Adrenal gland (tissue), 12 donors: Measurements from ENCODE around the gene CGB3. TPM values are rescaled to one million over a fixed set of nuclear protein-coding genes. Genes with fewer than 3 reads are reported as not detected.
"Not testable (repeated sequence)": the region's sequence is repeated elsewhere in the genome, so short reads cannot be mapped to it uniquely, and the experiment has no call there.

Experiments
- DNase-seq, 7 donors: peaks; one replicate each; pipeline ENCODE4 v3.0.0-alpha.2; 2019 to 2020
- H3K27ac ChIP-seq, 5 donors: fragments of 200-600 bp; sonication (generic) in 4 of 5; 1 replicate in 3 of 5; 2 replicates in 2 of 5; pipeline versions ENCODE4 v1.5.1 to v1.8.0; 2016 to 2020; ENCODE audit warnings: mild to moderate bottlenecking in 1 of 5
- H3K27me3 ChIP-seq: fragments of 200-600 bp; 2 replicates; pipeline ENCODE4 v1.8.0; 2021
- H3K36me3 ChIP-seq, 2 donors: fragments of 200-600 bp; replicated peaks in 1 of 2; 1 replicate in 1 of 2; 2 replicates in 1 of 2; pipeline versions ENCODE4 v1.5.1 to v1.8.0; 2018 to 2022
- H3K4me1 ChIP-seq, 2 donors: fragments of 200-600 bp; replicated peaks in 1 of 2; 1 replicate in 1 of 2; 2 replicates in 1 of 2; pipeline versions ENCODE4 v1.5.1 to v1.8.0; 2018 to 2021
- H3K4me3 ChIP-seq, 4 donors: fragments of 200-600 bp; sonication (generic) in 3 of 4; one replicate each; pipeline ENCODE4 v1.5.1; 2016 to 2018
- H3K9me3 ChIP-seq, 3 donors: fragments of 200-600 bp; sonication (generic) in 1 of 3; replicated peaks in 1 of 3; 1 replicate in 2 of 3; 2 replicates in 1 of 3; pipeline versions ENCODE4 v1.5.1 to v1.8.0; 2016 to 2021
- CTCF ChIP-seq, 6 experiments: fragments of 450-650 bp in 4 of 6; fragments of 200-600 bp in 2 of 6; sonication (generic) in 1 of 6; IDR thresholded peaks; 1 replicate in 5 of 6; 2 replicates in 1 of 6; pipeline versions ENCODE4 v1.5.1 to v1.8.0; 2016 to 2021; ENCODE audit warnings: antibody characterized with exemption in 6 of 6, mild to moderate bottlenecking in 2 of 6, moderate library complexity in 1 of 6
- POLR2A ChIP-seq, 2 donors: fragments of 450-650 bp; IDR thresholded peaks; one replicate each; pipeline ENCODE4 v1.6.1; 2017; ENCODE audit warnings: antibody characterized with exemption in 2 of 2, mild to moderate bottlenecking in 2 of 2, moderate library complexity in 1 of 2
- WGBS, 4 donors: extraction: QIAGEN DNeasy Blood & Tissue Kit in 2 of 4; methylation state at CpG; one replicate each; pipeline versions ENCODE4 v1.1.5 to v1.1.7; 2013 to 2017; 5-methylcytosine and 5-hydroxymethylcytosine counted together
- intact Hi-C, 2 donors: fragments of 100-400 bp; cut with DNase I; formaldehyde crosslinking; loops; one replicate each; pipeline versions ENCODE4 v1.14.1 to v1.15.0; 2022 to 2023
- polyA plus RNA-seq, 3 donors: library from polyadenylated mRNA; stranded (reverse); fragments of 200-250 nt in 2 of 3; fragments of 350-450 nt in 1 of 3; fragmentation: Illumina TruSeq in 1 of 3; extraction: RNeasy Lipid Tissue Mini Kit (QIAGEN cat#74804) in 1 of 3; gene quantifications; one replicate each; pipeline ENCODE4 v1.2.3, GENCODE V29; 2013 to 2014
- total RNA-seq, 9 donors: library from RNA; depleted of rRNA in 4 of 9; stranded (reverse); fragments of >200 nt in 4 of 9; fragments of 120-200 nt in 1 of 9; fragmentation: NEBNext Ultra II Directional in 1 of 9; extraction: Animal tissue kit (Norgen Biotek cat#: 25700) in 1 of 9; gene quantifications; one replicate each; pipeline versions ENCODE4 v1.1.0 to v1.2.4, GENCODE V29; 2013 to 2023
- donor health status: healthy with polysubstance abuse.
- donor health status: Bipolar disorder and iron deficiency.
- donor health status: DM: yes; HTN: yes; CAD: no.
- donor health status: DM: no; HTN: no; CAD: no.
- donor health status: DM: no; HTN: no; CAD: no.
- donor health status: DM: yes; HTN: yes; CAD: no.

The CGB3 gene
- total and polyA plus RNA-seq, 12 donors, result not detected

- peak in 3 of 7 donors; percentile 24 to 56 (median 54) for DNase-seq
- H3K36me3 ChIP-seq, H3K27me3 ChIP-seq, intact Hi-C loops, H3K27ac ChIP-seq, H3K4me1 ChIP-seq, H3K4me3 ChIP-seq, H3K9me3 ChIP-seq: not testable (repeated sequence)
- 20 to 33% (median 23%) methylated on average over 27 to 28 of the region's 28 CpGs for WGBS, 4 donors
- TF ChIP-seq CTCF (IDR thresholded peaks at IDR 0.05), result peak in 3 of 6 experiments; percentile 6 to 51 (median 20)
Measured at GRCh38 chr19:49031642-49032301, 7.6 kb upstream of the CGB3 start, which contains the start of gene CGB2. Gene CGB2 (plus strand): TSS chr19:49031890. CDS start chr19:49032096, 206 bp downstream.

GRCh38 chr19:49030323-49030722 is 6.2 kb upstream of the CGB3 start:
- H3K4me1 ChIP-seq, H3K4me3 ChIP-seq, DNase-seq, H3K36me3 ChIP-seq, H3K27ac ChIP-seq, H3K9me3 ChIP-seq, H3K27me3 ChIP-seq, intact Hi-C loops: not testable (repeated sequence)
- 93 to 100% (median 94%) methylated on average over 1 to 6 of the region's 8 CpGs for WGBS, 4 donors

GRCh38 chr19:49029749-49030148 is 5.6 kb upstream of the CGB3 start:
- H3K27me3 ChIP-seq, H3K4me3 ChIP-seq, H3K9me3 ChIP-seq, H3K27ac ChIP-seq, DNase-seq, H3K36me3 ChIP-seq, intact Hi-C loops, H3K4me1 ChIP-seq: not testable (repeated sequence)
- WGBS, 4 donors, result 81 to 93% (median 84%) methylated on average over 3 to 14 of the region's 14 CpGs

GRCh38 chr19:49028686-49029085 is 4.6 kb upstream of the CGB3 start:
- DNase-seq, H3K4me1 ChIP-seq, H3K36me3 ChIP-seq, H3K4me3 ChIP-seq, H3K27me3 ChIP-seq, intact Hi-C loops, H3K9me3 ChIP-seq, H3K27ac ChIP-seq: not testable (repeated sequence)
- WGBS, 4 donors, result 58 to 83% (median 80%) methylated on average over 2 to 9 of the region's 9 CpGs

GRCh38 chr19:49025599-49025998 is 1.5 kb upstream of the CGB3 start:
- H3K4me1 ChIP-seq, H3K27me3 ChIP-seq, H3K36me3 ChIP-seq, H3K4me3 ChIP-seq, intact Hi-C loops, DNase-seq, H3K27ac ChIP-seq, H3K9me3 ChIP-seq: not testable (repeated sequence)
- WGBS, 4 donors, result 76 to 82% (median 77%) methylated on average over 10 to 23 of the region's 23 CpGs; no CpG with 5 or more reads in 1 of the 4 donors

GRCh38 chr19:49025088-49025487 is 955 bp upstream of the CGB3 start:
- H3K9me3 ChIP-seq, DNase-seq, H3K4me1 ChIP-seq, H3K27me3 ChIP-seq, H3K36me3 ChIP-seq, H3K4me3 ChIP-seq, H3K27ac ChIP-seq, intact Hi-C loops: not testable (repeated sequence)
- 74 to 91% (median 78%) methylated on average over 4 of the region's 6 CpGs for WGBS, 4 donors

GRCh38 chr19:49022116-49022515 is 2.0 kb downstream of the CGB3 start:
- H3K9me3 ChIP-seq, result no peaks in the 10 kb centered on the region
- intact Hi-C loops, result no loop called here
- 85 to 91% (median 87%) methylated on average over 9 of the region's 9 CpGs for WGBS, 4 donors
- H3K36me3 ChIP-seq, result no peaks in the 10 kb centered on the region
- no peaks in the 10 kb centered on the region for H3K27me3 ChIP-seq
- H3K4me3 ChIP-seq, result no peak overlapping the region
- DNase-seq, result no peak
- peaks cover 3 to 19% of the 10 kb centered on the region in 2 donors for H3K4me1 ChIP-seq
- no peak overlapping the region for H3K27ac ChIP-seq
- TF ChIP-seq POLR2A (IDR thresholded peaks at IDR 0.05) (no peak), CTCF (IDR thresholded peaks at IDR 0.05) (no peak)
